Measurements from ENCODE around the gene AP1M1.

Gene AP1M1

DNA sequence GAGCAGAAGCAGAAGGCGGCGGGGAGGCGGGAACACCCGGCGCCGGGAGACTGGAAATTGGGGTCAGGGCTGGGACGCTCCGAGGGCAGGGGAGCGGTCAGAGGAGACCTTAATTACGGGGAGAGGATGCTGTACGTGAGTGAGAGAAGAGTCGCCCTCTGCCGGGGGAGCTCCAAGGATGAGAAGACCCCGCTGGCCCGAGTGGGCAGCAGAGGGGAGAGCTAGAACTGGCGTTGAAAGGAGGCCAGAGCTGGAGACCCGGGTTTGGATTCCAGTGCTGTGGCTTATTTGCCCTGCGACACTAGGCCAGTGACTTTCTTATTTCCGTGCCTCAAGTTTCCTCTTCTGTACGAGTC is 12.0 kb upstream of the AP1M1 start:
- peak; percentile 38 for DNase-seq

DNA sequence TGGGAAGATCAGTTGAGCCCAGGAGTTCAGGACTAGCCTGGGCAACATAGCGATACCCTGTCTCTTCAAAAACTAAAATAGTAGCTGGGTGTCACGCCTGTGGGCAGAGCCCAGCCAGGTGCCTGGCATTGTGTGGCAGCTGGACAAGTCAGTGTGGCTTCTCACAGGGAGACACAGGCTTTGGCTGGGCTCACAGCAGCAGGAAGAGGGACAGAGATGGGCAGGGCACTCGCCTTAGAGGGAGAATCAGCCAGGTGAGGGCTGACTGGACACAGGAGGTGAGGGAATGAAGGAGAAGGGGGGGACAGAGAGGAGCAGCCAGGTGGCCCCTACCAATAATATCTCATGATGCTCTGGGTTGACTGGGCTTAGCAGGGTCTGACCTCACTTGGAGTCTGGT is 9.2 kb upstream of the AP1M1 start:
- no peak for DNase-seq

DNA sequence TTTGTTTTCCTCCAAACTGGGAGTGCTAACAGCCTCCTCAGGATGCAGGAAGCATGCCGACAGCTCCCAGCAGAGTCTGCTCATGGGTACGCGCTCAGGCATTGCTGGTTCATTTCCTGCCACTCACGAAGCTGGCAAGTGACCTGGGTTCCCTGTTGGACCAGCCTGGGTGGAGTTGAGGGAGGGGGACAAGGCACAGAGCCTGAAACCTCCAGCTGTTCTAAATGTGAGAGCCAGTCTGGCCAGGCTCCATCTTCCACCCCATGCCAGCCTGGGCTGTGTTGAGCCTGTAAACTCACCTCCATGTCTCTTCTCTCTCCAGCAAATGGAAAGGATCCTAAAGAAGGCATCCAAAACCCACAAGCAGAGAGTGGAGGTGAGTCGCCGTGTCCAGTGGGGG is 7.5 kb upstream of the AP1M1 start:
- DNase-seq: no peak

DNA sequence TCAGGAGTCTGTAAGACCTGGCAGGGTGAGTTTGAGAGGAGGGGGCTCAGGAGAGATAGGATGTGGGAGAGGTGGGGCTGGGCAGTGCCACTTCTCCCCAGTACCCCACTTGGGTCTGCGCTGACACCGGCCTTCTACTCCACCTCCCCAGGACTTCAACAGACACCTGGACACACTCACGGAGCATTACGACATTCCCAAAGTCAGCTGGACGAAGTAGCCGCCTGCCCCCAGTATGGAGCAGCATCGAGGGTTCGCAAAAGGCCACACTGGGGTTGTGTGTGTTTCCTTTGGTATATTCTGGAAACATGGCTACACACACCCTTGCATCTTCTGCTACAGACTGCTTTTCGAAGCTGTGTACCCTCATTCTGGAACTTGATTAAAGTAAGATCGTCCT is 7.0 kb upstream of the AP1M1 start:
- DNase-seq: no peak

DNA sequence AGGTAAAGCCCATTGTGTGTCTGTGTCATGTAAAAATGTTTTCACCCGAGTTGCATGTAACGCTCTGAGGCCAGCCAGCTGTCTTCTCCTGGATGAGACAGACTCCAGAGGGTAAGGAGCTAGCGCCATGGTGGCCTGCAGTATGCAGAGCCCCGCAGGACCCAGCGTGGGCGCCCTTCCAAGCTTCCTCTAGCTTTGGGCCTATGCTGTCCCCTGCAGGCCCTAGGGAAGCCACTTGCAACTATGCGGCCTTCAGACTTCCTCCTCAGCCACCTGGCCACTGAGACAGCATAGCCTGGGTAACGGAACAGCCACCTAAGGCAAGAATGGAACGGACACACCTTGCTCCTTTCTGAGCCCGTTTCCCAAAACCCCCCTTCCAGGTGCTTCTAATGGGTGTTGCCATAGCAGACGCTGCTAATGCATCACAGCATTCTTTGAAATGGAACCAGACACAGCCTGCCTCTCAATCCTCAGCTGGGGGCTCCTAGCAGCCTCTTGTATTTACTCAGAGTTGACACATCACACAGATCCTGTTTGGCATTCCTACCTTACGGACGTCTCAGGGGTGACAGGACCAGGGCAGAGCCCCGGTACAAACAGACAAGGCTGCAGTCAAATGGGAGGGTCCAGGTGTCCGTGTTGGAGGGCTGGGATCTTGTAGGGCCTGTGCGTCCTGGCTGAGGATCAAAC is 6.3 kb upstream of the AP1M1 start:
- DNase-seq: no peak

DNA sequence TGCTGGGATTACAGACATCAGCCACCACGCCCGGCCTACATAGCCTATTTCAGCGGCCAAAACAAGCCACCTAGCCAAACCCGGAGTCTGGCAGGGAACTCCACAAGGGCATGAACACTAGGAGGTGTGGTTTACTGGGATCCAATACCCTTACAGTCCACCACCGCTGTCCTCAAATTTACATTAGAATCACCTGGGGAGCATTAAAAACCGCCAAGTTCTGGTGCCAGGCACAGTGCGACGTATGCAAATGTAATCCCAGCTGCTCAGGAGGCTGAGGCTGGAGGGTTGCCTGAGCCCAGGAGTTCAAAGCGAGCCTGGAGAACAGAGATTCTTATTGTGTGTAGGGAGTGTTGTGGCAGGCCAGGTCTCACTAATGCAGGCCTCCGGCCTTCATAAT is 4.2 kb upstream of the AP1M1 start:
- DNase-seq: no peak

DNA sequence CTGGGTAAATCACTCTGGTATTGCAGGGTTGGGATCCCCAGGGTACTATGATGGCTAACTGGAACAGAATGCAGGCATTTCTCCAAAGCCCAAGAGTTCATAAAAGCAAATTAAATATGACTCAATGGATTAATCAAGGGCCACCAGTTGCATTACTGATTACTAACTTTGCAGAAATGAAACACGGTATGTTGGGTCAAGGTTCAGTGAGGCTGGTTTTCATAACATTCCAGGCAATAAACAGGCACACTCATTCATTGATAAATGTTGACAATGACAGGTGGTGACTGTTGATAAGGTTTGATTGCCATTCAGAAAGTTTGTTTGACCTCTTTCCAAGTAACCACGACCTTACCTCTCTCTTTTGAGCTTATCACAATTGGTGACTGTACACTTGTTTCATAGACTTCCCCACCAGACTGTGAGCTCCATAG is 506 bp upstream of the AP1M1 start:
- peak; percentile 88 for DNase-seq

DNA sequence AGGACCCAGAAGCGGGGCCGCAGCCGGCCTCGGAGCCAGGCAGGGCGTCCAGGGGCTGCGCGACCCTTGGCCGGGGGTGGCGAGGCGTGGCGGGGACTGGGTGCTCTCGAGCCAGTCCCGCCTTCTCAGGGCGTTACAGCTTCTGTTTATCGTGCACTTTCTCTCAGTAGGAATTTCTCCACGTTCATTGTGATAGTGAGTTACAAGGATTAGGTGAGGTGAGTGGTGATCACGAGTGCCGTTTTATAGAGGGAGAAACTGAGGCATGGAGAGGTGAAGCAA is 600 bp downstream of the AP1M1 start:
- DNase-seq: no peak

DNA sequence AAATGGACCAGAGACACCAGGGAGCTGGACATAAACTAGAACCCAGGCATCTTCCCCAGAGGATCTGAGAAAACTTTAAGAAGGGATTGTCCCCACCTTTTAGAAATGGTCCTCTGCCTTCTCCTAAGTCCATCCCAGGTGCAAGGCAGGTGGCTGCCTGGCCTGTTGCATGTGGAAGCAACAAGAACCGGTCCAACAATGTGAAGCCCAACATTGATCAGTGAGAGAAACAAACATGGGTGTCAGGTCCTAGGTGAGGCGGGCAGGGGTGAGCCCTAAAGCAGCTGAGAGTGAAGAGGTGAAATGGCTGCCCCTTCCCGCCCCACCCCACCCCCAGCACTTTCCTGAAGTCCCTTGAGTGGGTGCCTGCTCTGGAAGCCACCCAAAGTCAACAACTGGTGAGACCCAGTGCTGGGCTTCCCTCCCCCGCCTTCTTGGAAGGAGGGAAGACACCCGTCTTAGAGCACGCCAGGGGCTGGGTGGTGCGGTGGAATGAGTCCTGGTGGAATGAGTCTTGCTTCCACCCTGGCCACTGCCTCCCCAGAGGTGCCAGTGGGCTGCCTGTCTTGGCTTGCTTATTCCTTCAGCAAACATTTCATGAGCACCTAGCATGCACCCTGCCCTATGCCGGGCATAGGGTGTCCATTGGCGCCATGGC is 1.7 kb downstream of the AP1M1 start:
- DNase-seq: no peak

DNA sequence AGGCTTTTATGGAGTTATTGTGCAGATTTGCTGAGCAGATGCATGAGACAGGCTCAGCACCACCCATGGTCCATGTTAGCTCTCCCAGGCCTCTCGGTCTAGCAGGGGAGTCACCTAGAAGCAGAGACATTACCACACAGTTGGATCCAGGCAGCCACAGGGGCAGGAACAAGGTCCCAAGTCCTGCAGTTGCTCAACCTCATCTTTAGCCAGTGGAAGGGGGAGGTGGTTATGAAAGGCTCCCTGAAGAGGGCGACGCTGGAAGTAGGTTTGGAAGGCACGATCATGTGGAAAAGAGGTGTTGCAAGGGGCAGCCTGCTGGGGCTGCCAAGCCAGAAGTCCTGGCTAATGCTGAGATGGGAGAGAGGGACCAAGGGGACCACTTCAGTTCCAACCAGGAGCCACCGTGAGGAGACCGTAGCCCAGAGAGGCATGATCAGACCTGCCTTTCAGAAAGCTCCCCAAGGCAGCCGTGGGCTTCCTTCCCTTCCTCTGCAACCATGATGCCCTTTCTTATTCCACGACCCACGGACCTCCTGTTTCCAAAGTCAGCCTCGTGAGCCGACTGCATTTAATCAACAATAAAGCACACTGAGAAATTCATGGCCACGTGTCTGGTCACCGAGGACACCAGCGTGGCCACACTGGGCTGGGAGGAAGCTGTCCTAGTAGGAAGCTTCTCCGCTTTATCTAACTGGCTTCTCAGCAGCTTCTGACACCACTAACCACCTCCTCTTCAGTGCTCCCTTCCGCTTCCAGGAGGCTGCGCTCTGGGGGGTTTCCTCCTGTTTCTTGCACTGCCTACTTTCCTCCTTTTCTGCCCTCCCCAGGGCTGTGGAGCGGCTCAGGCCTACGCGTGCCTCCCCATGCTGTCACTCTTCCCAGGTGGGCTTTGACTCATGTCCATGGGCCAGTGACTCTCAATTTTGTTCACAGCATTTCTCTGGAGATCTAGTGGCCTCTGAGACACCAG is 2.6 kb downstream of the AP1M1 start:
- DNase-seq: no peak

DNA sequence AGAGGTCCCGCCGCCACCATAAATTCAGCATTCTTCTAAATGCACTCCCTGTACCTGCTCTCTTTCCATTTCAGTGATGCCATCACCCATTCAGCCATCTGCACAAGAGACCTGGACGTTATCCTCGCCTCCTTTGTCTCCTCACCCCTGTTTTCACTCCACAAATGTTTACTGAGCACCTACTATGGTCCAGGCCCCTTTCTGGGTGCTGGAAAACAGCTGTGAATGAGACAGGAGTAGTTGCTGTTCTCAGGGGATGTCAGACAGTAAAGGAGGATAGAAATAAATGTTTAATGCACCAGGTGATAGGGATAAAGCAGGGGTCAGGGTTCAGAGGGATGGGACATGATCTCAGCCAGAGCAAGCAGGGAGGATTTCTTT is 3.3 kb downstream of the AP1M1 start:
- DNase-seq: no peak

DNA sequence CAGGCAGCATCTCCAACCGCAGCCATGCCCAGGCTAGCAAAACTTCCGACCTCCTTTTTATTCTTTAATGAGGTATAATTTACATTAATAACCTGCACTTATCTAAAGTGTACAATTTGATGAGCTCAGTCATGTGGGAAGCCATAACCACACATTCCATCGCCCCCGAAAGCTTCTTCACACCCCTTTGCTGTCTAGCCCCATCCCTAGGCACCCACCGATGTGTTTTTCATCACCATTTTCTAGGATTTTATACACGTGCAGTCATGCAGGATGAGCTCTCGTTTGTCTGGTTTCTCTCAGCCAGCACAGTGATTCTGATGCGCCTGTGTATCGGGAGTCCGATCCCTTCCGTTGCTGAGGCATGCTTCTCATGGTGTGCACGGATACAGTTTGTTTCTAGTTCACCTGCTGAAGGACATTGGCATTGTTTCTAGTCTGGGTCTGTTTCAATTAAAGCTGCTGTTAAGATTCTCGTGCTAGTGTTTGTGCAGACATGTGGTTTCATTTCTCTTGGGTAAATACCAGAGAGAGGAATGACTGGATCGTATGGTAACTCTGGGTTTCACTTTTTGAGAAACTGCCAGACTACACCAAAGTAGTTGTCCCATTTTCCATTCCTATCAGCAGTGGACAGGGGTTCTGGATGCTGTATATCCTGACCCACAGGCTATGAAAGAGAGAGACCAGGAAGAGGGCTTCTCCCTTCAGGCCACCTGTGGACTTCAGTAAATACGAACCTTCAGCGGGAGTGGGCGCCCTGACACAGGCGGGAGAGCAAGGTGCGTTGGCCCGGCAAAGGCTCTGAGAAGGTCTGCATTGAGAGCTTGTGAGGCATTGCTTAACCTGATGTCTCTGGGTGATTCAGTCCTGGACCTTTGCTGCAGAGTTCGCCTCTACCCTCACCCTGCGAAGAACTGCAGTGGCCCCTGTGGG is 4.9 kb downstream of the AP1M1 start:
- no peak for DNase-seq

DNA sequence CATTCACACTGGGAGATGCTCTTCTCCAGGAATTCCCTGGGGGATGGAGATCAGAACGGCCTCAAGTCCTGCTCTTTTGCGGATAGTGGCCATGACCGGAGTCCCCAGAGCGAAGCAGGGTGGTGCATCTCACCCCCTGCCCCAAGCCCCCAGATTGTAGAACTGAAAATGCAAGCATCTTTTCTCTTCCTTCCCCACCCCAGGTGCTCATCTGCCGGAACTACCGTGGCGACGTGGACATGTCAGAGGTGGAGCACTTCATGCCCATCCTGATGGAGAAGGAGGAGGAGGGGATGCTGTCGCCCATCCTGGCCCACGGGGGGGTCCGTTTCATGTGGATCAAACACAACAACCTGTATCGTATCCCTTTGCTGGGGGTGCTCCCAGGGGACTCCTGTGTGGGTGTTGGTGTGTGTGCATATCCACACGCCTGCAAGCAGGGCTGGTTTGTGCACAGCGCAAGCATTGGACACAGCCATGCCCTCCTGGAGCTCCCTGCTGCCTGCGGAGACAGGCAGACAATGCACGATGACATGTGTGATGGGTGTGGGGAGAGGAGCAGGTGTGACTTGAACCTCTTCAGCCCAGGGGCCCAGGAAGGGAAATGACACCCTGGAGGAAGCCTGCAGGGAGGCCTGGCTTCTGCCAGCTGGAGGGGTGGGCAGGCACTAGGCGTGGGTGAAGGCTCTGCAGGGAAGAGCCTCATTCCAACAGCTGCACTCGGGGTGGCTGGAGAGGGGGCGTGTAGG is 5.7 kb downstream of the AP1M1 start:
- DNase-seq: no peak

DNA sequence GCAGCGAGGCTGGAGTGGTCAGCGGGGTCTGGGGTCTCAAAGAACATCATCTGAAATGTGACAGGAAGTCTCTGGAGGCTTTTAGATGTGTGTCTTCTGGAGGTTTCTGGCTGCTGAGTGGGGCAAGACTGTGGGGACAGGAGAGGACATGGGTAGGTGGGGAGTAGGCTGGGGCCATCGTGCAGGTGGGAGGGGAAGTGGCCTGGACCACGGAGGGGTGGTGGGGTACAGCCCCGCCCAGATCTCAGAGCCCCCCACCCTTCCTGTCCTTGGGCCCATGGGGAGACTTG is 6.2 kb downstream of the AP1M1 start:
- DNase-seq: no peak

DNA sequence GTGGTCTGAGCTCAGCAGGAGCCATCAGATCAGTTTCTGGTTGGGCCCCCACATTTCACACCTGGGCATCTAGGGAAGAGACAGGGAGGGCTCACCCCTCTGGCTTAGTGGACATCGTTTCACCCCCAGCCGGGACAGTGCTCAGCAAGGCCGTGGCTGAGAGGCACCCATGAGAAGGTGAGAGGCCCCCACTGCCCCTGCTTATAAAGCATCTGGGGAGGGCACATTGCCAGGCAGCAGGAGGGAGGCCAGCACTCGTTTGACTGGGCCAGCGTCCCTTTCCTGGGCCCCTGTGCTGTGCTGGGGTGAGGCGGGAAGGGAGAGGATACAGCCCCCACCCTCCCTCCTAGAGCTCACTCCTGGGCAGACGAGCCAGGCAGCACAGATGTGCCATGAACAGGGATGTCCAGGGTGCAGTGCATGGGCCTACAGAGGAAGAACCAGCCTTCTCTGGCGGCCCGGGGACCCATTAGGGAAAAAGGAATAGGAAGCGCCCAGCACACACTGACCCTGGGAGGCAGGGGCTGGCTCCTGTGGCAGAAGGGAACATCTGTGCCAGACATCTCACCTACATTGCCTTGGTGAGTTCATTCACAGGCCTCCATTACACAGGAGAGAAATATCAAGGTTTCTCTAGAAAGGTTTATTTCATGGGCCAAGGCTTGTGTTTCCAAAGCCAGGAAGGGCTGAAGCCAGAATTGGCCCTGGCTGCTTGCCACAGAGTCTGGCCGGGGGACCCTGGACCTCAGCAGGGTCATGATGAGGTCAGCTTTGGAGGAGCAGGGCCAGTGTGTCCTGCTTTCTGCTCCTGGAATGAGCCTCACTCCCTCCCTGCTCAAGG is 7.7 kb downstream of the AP1M1 start:
- DNase-seq: no peak

DNA sequence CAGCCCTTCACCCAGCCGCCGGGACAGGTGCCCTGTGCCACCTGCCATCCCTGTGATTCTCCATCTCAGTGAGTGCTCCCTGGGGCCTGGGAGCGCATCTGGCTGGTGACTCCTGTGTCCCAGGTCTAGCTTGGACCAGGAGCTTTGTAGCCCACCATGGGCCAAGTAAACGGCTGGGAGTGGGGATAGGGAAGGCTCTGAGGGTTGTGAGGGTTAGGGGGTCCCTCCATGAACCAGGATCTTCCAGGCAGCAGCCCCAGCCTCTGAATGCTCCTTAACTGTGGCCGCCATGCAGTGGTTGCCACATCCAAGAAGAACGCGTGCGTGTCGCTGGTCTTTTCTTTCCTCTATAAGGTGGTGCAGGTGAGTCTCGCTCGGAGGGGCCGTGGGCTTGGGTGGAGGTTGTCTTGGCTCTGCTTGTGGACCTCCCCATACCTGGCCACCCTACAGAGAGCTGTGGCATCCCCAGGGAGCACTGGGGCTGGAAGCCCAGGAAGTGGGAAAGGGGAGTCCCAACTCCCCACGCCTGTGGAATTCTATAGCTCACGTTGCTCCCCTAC is 8.4 kb downstream of the AP1M1 start:
- DNase-seq: no peak

DNA sequence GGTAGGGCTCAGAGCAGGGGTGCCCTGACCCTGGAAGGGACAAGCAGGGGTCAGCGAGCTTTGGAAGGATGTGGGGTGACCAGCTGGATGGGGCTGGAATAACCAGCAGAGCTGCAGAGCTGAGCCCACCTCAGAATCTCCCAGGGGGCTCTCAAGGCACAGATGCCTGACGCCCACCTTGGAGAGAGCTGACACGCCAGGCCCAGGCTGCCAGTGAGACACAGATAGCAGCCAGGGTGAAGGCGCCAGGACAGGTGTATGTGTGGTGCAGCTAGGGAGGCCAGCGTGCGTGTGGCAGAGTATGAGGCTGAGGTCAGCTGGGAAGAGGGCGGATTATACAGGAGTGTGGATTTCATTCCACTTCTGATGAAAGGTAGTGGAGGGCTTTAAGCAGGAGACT is 8.9 kb downstream of the AP1M1 start:
- no peak for DNase-seq

DNA sequence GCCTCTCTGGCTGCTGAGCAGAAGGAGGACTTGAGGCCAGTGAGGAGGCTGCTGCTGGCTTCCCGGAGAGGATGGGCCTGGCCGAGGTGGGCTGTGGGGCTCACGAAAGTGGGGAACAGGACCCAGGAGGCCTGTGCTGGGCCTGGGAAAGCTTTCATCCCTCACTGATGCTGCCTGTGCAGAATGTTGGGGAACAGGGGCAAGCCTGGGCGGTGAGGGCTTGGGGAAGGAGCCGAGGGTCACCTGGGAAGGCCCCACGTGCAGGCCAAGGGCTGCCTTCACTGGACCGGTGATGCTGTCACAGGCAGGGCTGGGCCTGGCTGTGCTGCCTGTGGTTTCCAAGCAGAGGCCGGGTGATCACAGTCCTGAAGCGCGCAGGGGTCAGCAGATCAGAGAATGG is 9.4 kb downstream of the AP1M1 start:
- no peak for DNase-seq

DNA sequence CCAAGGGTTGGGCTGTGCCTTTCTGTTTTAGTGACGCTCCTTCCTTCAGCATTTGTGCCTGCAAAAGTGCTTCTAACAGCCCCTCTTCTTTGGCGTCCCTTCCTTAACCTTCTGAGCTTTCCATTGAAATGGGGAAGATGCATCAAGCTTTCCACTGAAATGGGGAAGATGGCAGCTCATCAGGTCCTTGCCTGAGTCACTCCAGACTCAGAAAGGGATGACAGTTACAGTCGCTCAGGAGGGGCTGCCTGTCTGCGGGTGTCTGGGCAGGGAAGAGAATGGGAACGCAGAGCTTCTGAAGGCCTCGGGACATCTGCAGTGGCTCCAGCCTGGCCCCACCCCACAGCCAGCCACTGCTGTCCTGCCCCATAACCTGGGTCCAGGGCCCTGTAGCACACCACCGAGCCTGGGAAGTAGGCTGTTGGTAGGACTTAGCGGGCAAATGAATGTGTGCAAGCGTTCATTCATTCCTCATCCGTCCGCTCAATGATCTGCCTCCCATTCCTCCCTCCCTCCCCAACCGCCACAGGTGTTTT is 9.8 kb downstream of the AP1M1 start:
- no peak for DNase-seq

DNA sequence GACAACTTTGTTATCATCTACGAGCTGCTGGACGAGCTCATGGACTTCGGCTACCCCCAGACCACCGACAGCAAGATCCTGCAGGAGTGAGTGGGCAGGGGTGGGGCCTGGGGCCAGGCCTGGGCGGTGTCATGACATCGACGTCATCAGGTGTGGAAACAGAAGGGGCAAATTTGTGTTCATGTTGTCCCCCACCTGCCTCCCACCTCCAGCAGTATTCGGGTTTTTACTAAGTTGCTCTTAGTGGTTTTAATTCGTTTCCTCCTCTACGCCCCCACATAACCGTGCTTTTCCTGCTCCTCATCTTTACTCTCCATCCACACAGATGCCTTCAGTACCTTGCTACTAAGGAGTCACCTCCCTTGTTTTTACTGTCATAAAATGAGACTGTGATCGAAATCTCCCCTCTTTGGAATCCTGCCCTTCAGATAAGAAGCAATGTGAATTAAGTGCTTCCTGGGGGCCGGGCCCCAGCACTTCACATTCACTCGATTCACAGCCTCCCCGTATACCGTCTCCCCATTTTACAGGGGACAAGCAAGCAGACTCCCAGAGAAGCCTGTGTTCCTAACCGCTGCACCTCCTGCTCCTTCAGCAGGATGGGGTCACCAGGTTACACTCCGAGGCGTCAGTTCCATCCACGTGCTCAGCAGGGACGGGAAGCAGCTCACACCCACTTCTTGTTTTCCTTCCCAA is 10.5 kb downstream of the AP1M1 start:
- no peak for DNase-seq

Data from fibroblast of upper back skin (primary cell).